Measurements from ENCODE around the gene SCCPDH. TPM values are rescaled to one million over a fixed set of nuclear protein-coding genes. Genes with fewer than 3 reads are reported as not detected.

The SCCPDH gene, protein sequence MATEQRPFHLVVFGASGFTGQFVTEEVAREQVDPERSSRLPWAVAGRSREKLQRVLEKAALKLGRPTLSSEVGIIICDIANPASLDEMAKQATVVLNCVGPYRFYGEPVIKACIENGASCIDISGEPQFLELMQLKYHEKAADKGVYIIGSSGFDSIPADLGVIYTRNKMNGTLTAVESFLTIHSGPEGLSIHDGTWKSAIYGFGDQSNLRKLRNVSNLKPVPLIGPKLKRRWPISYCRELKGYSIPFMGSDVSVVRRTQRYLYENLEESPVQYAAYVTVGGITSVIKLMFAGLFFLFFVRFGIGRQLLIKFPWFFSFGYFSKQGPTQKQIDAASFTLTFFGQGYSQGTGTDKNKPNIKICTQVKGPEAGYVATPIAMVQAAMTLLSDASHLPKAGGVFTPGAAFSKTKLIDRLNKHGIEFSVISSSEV
- 5.8 and 6.6 TPM in 2 replicates for total RNA-seq
- total RNA-seq (2013) = 4.4 TPM
- 1.7 and 3.0 TPM in 2 replicates for polyA plus RNA-seq
- 2.1 and 2.4 TPM in 2 replicates for polyA minus RNA-seq

DNA sequence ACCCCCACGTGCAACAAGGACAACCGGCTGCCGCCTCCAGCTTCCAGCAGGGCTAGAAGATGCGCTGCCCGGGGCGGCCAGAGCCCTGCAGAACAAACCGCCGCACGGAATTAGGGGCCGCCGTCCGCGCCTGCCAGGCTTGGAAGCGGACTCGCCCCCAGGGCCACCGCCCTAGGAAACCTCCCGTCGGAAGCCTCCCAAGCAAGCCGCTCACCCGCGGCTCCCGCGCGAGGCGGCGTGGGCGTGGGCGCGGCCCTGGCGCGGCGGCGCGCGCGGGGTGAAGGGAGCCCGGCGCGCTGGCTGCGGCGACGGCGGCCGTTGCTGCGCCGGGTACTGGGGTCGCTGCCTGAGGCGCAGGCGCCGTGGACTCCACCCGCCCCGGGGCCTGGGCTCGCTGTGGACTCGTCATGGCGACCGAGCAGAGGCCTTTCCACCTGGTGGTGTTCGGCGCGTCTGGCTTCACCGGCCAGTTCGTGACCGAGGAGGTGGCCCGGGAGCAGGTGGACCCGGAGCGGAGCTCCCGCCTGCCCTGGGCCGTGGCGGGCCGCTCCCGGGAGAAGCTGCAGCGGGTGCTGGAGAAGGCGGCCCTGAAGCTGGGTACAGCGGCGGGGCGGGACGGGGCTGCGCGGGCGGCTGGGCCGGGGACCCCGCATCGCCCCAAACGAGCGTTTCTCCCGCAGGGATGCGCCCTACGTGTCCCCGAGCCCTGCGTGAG is at the start of gene SCCPDH:
Gene SCCPDH, plus strand, starts transcription at position 394 of the 715 bp plus-strand sequence. Its CDS starts 14 bp downstream, at position 408.
- H3K27ac ChIP-seq (ENCODE audit: low read length in 2 of 2) = no peak within 1 kb of the TSS
- POLR2A ChIA-PET = interaction anchor here (0.5 to 0.7 kb wide), 2 partner anchors 226 to 378 kb away, joined by 3 to 4 read pairs; no protein-coding TSS in a partner anchor
- TF ChIP-seq EZH2 (IDR thresholded peaks at IDR 0.05; ENCODE audit: borderline replicate concordance, insufficient read depth, low read depth, low read length, poor library complexity, severe bottlenecking) = no peak
- TF ChIP-seq, protein P1, sequence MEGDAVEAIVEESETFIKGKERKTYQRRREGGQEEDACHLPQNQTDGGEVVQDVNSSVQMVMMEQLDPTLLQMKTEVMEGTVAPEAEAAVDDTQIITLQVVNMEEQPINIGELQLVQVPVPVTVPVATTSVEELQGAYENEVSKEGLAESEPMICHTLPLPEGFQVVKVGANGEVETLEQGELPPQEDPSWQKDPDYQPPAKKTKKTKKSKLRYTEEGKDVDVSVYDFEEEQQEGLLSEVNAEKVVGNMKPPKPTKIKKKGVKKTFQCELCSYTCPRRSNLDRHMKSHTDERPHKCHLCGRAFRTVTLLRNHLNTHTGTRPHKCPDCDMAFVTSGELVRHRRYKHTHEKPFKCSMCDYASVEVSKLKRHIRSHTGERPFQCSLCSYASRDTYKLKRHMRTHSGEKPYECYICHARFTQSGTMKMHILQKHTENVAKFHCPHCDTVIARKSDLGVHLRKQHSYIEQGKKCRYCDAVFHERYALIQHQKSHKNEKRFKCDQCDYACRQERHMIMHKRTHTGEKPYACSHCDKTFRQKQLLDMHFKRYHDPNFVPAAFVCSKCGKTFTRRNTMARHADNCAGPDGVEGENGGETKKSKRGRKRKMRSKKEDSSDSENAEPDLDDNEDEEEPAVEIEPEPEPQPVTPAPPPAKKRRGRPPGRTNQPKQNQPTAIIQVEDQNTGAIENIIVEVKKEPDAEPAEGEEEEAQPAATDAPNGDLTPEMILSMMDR (IDR thresholded peaks at IDR 0.05) = no peak

More for the DNA sequence above, at the start of gene SCCPDH:
- H3K4me2 ChIP-seq (replicated peaks; ENCODE audit: low read depth, low read length, poor library complexity, severe bottlenecking) = peak within 1 kb of the TSS; percentile 93
- H3K27me3 ChIP-seq (replicated peaks in 1 of 4; ENCODE audit: control extremely low read depth in 1 of 4, control insufficient read depth in 3 of 4, insufficient read depth in 4 of 4, low read length in 3 of 4) = peaks cover 0 to 12% (median 0%) of the 10 kb centered on the region in 4 experiments
- H3K9me3 ChIP-seq (ENCODE audit: control extremely low read depth in 1 of 3, control insufficient read depth in 2 of 3, insufficient read depth in 1 of 3, low read length in 2 of 3) = peaks cover 0 to 2% (median 0%) of the 10 kb centered on the region in 3 donors
- peak; percentile 72 for DNase-seq
- H3K4me3 ChIP-seq (ENCODE audit: control extremely low read depth in 1 of 5, extremely low read depth in 1 of 5, insufficient read depth in 1 of 5, low read depth in 2 of 5, low read length in 4 of 5) = peak within 1 kb of the TSS; percentile 54 to 81 (median 67)
- peaks cover 7% of the 10 kb centered on the region for H3K4me1 Mint-ChIP-seq
- CTCF ChIA-PET = no interaction called here
- under 1% methylated on average over 79 of the region's 89 CpGs for WGBS (ENCODE audit: insufficient coverage)
- H3K9ac ChIP-seq (ENCODE audit: low read length) = peak within 1 kb of the TSS; percentile 77
- H3K9me3 Mint-ChIP-seq (ENCODE audit: insufficient read depth) = peaks cover 4% of the 10 kb centered on the region
- ATAC-seq (ENCODE audit: low read depth) = peak; percentile 95
- peaks cover 6 to 13% of the 10 kb centered on the region in 2 donors for H3K4me1 ChIP-seq (ENCODE audit: control insufficient read depth in 2 of 2, insufficient read depth in 2 of 2, low read length in 2 of 2)
- no peaks in the 10 kb centered on the region for H3K27me3 Mint-ChIP-seq
- H3K4me3 Mint-ChIP-seq = peak within 1 kb of the TSS; percentile 89
- H3K79me2 ChIP-seq (ENCODE audit: control insufficient read depth, insufficient read depth, low read length) = no peaks in the 10 kb centered on the region
- intact Hi-C loops (cut with micrococcal nuclease) = no loop called here
- peak within 1 kb of the TSS; percentile 75 for H2AFZ ChIP-seq (ENCODE audit: insufficient read depth, low read depth, low read length, poor library complexity, severe bottlenecking)
- peak within 1 kb of the TSS; percentile 42 for H3K27ac Mint-ChIP-seq
- H3K36me3 ChIP-seq (replicated peaks in 1 of 2; ENCODE audit: control extremely low read depth in 1 of 2, control insufficient read depth in 1 of 2, extremely low read depth in 1 of 2, insufficient read depth in 2 of 2, low read length in 1 of 2) = peaks cover 0 to 7% of the 10 kb centered on the region in 2 experiments
- H4K20me1 ChIP-seq (ENCODE audit: control insufficient read depth, insufficient read depth, low read length, poor library complexity, severe bottlenecking) = no peaks in the 10 kb centered on the region
